HCT116 (cell line): ENCODE results near the gene NT5C1A.

Experiments
- CBX3 ChIP-seq: IDR thresholded peaks from 2 replicates; pipeline ENCODE4 v1.6.1; 2012; ENCODE audit warnings: low read depth
- CEBPB ChIP-seq: IDR thresholded peaks from 2 replicates; pipeline ENCODE4 v1.6.1; 2012; ENCODE audit warnings: low read depth
- EGR1 ChIP-seq: IDR thresholded peaks from 2 replicates; pipeline ENCODE4 v1.6.1; 2012; ENCODE audit warnings: low read depth
- EZH2 ChIP-seq: fragments of 200-600 bp; sonication (generic); IDR thresholded peaks from 2 replicates; pipeline ENCODE4 v1.6.1; 2017; ENCODE audit warnings: antibody characterized with exemption, mixed run types
- POLR2A ChIP-seq: IDR thresholded peaks from 2 replicates; pipeline ENCODE4 v1.7.0; 2011; ENCODE audit warnings: borderline replicate concordance; ENCODE audit not compliant: insufficient read depth, insufficient read length; ENCODE audit errors: extremely low read depth
- RAD21 ChIP-seq: IDR thresholded peaks from 2 replicates; pipeline ENCODE4 v1.6.1; 2012; ENCODE audit warnings: low read depth, mild to moderate bottlenecking
- SP1 ChIP-seq: IDR thresholded peaks from 2 replicates; pipeline ENCODE4 v1.6.1; 2012; ENCODE audit warnings: low read depth
- TF ChIP-seq, protein P1 (sequence below), 3 experiments: fragments of 200-600 bp in 1 of 3; sonication (generic) in 1 of 3; IDR thresholded peaks in 2 of 3; conservative IDR thresholded peaks in 1 of 3; 2 replicates each; pipeline ENCODE4 v1.5.1; 2012 to 2017; ENCODE audit warnings: low read depth in 2 of 3, low read length in 2 of 3, antibody characterized with exemption in 1 of 3, borderline replicate concordance in 1 of 3, control low read depth in 1 of 3, mild to moderate bottlenecking in 1 of 3, mixed read lengths in 1 of 3, mixed run types in 1 of 3, moderate library complexity in 1 of 3; ENCODE audit not compliant: insufficient read depth in 1 of 3
- TF ChIP-seq, protein P2 (sequence below): IDR thresholded peaks from 2 replicates; pipeline ENCODE4 v1.6.1; 2012; ENCODE audit warnings: low read depth
- TF ChIP-seq, protein P3 (sequence below): IDR thresholded peaks from 2 replicates; pipeline ENCODE4 v1.6.1; 2012

DNA sequence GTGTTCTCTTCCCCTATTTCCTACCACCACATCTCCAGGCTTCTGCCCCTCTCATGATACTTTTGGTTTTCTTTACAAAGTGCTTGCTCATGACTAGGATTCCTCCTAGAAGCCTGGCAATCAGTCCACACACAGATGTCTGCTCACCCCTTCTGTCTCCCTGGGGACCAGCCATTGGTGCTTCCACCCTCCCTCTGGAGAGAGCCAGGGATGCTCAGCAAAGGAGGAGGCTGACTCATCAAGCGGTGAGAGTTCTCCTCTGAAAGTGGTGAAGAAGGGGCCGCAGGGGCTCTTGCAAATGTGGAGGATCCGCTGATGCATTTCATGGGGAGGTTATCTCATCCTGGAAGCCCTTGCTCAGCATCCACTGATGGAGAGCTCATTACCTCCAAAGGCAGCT lies 14.5 kb downstream of the NT5C1A start:
- TF ChIP-seq, protein P1, sequence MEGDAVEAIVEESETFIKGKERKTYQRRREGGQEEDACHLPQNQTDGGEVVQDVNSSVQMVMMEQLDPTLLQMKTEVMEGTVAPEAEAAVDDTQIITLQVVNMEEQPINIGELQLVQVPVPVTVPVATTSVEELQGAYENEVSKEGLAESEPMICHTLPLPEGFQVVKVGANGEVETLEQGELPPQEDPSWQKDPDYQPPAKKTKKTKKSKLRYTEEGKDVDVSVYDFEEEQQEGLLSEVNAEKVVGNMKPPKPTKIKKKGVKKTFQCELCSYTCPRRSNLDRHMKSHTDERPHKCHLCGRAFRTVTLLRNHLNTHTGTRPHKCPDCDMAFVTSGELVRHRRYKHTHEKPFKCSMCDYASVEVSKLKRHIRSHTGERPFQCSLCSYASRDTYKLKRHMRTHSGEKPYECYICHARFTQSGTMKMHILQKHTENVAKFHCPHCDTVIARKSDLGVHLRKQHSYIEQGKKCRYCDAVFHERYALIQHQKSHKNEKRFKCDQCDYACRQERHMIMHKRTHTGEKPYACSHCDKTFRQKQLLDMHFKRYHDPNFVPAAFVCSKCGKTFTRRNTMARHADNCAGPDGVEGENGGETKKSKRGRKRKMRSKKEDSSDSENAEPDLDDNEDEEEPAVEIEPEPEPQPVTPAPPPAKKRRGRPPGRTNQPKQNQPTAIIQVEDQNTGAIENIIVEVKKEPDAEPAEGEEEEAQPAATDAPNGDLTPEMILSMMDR (IDR thresholded peaks at IDR 0.05 in 2 of 3, conservative IDR thresholded peaks at IDR 0.05 in 1 of 3; ENCODE audit: borderline replicate concordance in 1 of 3, insufficient read depth in 1 of 3, low read depth in 2 of 3, low read length in 2 of 3) = no peak
- TF ChIP-seq, protein P2, sequence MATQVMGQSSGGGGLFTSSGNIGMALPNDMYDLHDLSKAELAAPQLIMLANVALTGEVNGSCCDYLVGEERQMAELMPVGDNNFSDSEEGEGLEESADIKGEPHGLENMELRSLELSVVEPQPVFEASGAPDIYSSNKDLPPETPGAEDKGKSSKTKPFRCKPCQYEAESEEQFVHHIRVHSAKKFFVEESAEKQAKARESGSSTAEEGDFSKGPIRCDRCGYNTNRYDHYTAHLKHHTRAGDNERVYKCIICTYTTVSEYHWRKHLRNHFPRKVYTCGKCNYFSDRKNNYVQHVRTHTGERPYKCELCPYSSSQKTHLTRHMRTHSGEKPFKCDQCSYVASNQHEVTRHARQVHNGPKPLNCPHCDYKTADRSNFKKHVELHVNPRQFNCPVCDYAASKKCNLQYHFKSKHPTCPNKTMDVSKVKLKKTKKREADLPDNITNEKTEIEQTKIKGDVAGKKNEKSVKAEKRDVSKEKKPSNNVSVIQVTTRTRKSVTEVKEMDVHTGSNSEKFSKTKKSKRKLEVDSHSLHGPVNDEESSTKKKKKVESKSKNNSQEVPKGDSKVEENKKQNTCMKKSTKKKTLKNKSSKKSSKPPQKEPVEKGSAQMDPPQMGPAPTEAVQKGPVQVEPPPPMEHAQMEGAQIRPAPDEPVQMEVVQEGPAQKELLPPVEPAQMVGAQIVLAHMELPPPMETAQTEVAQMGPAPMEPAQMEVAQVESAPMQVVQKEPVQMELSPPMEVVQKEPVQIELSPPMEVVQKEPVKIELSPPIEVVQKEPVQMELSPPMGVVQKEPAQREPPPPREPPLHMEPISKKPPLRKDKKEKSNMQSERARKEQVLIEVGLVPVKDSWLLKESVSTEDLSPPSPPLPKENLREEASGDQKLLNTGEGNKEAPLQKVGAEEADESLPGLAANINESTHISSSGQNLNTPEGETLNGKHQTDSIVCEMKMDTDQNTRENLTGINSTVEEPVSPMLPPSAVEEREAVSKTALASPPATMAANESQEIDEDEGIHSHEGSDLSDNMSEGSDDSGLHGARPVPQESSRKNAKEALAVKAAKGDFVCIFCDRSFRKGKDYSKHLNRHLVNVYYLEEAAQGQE = no peak
- TF ChIP-seq CEBPB (no peak), RAD21 (no peak), EZH2 (no peak), EGR1 (no peak), SP1 (no peak), POLR2A (no peak), CBX3 (no peak)
- TF ChIP-seq, protein P3, sequence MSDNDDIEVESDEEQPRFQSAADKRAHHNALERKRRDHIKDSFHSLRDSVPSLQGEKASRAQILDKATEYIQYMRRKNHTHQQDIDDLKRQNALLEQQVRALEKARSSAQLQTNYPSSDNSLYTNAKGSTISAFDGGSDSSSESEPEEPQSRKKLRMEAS = no peak
